Measurements from ENCODE around the gene DGKI.

DNA sequence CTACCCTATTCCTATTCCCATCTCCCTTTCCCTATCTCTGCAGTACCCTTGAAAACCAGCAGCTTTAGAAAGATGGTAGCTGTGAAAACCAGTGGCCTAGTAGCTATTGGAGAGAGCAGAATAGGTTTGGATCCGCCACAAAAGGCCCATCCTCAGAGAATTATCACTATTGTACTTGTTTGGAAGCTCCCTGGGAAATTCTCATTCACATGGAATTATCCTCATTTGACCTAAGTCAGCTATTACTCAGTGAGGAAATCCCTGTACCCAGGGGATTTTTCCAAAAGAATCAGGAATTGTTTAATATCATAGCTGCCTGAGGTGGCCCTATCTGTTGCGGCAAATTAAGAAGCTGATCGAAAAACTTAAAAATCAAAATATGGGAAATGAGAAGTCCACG, 51.6 kb downstream of the DGKI start:
- no peak for TF ChIP-seq POLR2A (IDR thresholded peaks at IDR 0.05; ENCODE audit: borderline replicate concordance, extremely low read depth, insufficient read depth, insufficient read length)
- TF ChIP-seq, protein P1, sequence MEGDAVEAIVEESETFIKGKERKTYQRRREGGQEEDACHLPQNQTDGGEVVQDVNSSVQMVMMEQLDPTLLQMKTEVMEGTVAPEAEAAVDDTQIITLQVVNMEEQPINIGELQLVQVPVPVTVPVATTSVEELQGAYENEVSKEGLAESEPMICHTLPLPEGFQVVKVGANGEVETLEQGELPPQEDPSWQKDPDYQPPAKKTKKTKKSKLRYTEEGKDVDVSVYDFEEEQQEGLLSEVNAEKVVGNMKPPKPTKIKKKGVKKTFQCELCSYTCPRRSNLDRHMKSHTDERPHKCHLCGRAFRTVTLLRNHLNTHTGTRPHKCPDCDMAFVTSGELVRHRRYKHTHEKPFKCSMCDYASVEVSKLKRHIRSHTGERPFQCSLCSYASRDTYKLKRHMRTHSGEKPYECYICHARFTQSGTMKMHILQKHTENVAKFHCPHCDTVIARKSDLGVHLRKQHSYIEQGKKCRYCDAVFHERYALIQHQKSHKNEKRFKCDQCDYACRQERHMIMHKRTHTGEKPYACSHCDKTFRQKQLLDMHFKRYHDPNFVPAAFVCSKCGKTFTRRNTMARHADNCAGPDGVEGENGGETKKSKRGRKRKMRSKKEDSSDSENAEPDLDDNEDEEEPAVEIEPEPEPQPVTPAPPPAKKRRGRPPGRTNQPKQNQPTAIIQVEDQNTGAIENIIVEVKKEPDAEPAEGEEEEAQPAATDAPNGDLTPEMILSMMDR (IDR thresholded peaks at IDR 0.05 in 2 of 3, conservative IDR thresholded peaks at IDR 0.05 in 1 of 3; ENCODE audit: borderline replicate concordance in 1 of 3, insufficient read depth in 1 of 3, low read depth in 2 of 3, low read length in 2 of 3), result no peak
- no peak for TF ChIP-seq EZH2 (IDR thresholded peaks at IDR 0.05)
- no peak for TF ChIP-seq RAD21 (IDR thresholded peaks at IDR 0.05; ENCODE audit: low read depth)
- no peak for TF ChIP-seq SIN3A (IDR thresholded peaks at IDR 0.05; ENCODE audit: low read depth)
- TF ChIP-seq EGR1 (IDR thresholded peaks at IDR 0.05; ENCODE audit: low read depth), result no peak
- no peak for TF ChIP-seq JUND (IDR thresholded peaks at IDR 0.05)
- TF ChIP-seq, protein P2, sequence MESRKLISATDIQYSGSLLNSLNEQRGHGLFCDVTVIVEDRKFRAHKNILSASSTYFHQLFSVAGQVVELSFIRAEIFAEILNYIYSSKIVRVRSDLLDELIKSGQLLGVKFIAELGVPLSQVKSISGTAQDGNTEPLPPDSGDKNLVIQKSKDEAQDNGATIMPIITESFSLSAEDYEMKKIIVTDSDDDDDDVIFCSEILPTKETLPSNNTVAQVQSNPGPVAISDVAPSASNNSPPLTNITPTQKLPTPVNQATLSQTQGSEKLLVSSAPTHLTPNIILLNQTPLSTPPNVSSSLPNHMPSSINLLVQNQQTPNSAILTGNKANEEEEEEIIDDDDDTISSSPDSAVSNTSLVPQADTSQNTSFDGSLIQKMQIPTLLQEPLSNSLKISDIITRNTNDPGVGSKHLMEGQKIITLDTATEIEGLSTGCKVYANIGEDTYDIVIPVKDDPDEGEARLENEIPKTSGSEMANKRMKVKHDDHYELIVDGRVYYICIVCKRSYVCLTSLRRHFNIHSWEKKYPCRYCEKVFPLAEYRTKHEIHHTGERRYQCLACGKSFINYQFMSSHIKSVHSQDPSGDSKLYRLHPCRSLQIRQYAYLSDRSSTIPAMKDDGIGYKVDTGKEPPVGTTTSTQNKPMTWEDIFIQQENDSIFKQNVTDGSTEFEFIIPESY (IDR thresholded peaks at IDR 0.05; ENCODE audit: extremely low read depth, insufficient replicate concordance, low read length), result no peak

All from HCT116 (cell line).